Transverse colon (tissue), 4 donors: ENCODE measurements around the gene MSL3. TPM values are rescaled to one million over a fixed set of nuclear protein-coding genes. Genes with fewer than 3 reads are reported as not detected.

Experiments used
- DNase-seq: peaks from one replicate; pipeline ENCODE4 v3.0.0-alpha.2; 2019
- H3K27ac ChIP-seq, 4 donors: fragments of 200-600 bp; sonication (generic); 2 replicates each; pipeline ENCODE4 v1.5.1; 2016 to 2018; ENCODE audit warnings: inconsistent platforms in 4 of 4
- H3K27me3 ChIP-seq: fragments of 200-600 bp; sonication (generic); 2 replicates; pipeline ENCODE4 v1.5.1; 2017; ENCODE audit warnings: inconsistent platforms
- H3K36me3 ChIP-seq, 4 donors: fragments of 200-600 bp; sonication (generic); 2 replicates each; pipeline ENCODE4 v1.5.1; 2017 to 2019; ENCODE audit warnings: inconsistent platforms in 4 of 4
- H3K4me1 ChIP-seq, 4 donors: fragments of 200-600 bp; sonication (generic); 2 replicates each; pipeline ENCODE4 v1.5.1; 2017 to 2020; ENCODE audit warnings: inconsistent platforms in 4 of 4
- H3K4me3 ChIP-seq, 4 donors: fragments of 200-600 bp; sonication (generic); 1 replicate in 1 of 4; 2 replicates in 3 of 4; pipeline versions ENCODE4 v1.5.1 to v1.6.1; 2017 to 2019; ENCODE audit warnings: inconsistent platforms in 4 of 4
- H3K9me3 ChIP-seq, 2 donors: fragments of 200-600 bp; sonication (generic); 2 replicates each; pipeline ENCODE4 v1.5.1; 2017 to 2019; ENCODE audit warnings: inconsistent platforms in 2 of 2
- CTCF ChIP-seq, 5 experiments: fragments of 200-600 bp in 3 of 5; fragments of 450-650 bp in 2 of 5; sonication (generic) in 3 of 5; IDR thresholded peaks; 1 replicate in 2 of 5; 2 replicates in 3 of 5; pipeline ENCODE4 v1.5.1; 2016 to 2017; ENCODE audit warnings: antibody characterized with exemption in 5 of 5, inconsistent platforms in 3 of 5, mild to moderate bottlenecking in 2 of 5, moderate library complexity in 1 of 5
- EP300 ChIP-seq: sonication (generic); formaldehyde crosslinking; IDR thresholded peaks from one replicate; pipeline ENCODE4 v1.6.1; 2017; ENCODE audit warnings: antibody characterized with exemption, low read depth
- POLR2A ChIP-seq: fragments of 450-650 bp; IDR thresholded peaks from one replicate; pipeline ENCODE4 v1.6.1; 2016; ENCODE audit warnings: antibody characterized with exemption, mild to moderate bottlenecking, moderate library complexity
- POLR2AphosphoS5 ChIP-seq, 3 donors: sonication (generic); formaldehyde crosslinking; IDR thresholded peaks; one replicate each; pipeline ENCODE4 v1.6.1; 2016; ENCODE audit warnings: antibody characterized with exemption in 3 of 3
- WGBS, 2 donors: methylation state at CpG; one replicate each; pipeline ENCODE4 v1.1.5; 2018; ENCODE audit warnings: low coverage in 1 of 2; 5-methylcytosine and 5-hydroxymethylcytosine counted together
- in situ Hi-C, 4 donors: fragments of 200-750 bp; cut with MboI; loops; one replicate each; pipeline versions ENCODE4 v1.15.0 to v1.15.1; 2017; ENCODE audit warnings: low sequenced_read_pairs in 3 of 4, low pct_ligation_motif_present in 1 of 4, low pct_unique_long_range_greater_than_20kb in 1 of 4
- intact Hi-C: fragments of 100-400 bp; cut with DNase I; formaldehyde crosslinking; loops from one replicate; pipeline ENCODE4 v1.15.1; 2023; ENCODE audit warnings: low total_unique reads
- total RNA-seq, 4 donors: library from RNA; depleted of rRNA; stranded (reverse); fragments of >200 nt; gene quantifications; one replicate each; pipeline ENCODE4 v1.1.0, GENCODE V29; 2016

The MSL3 gene
- total RNA-seq, 4 donors from 2014 or later, result 11.9 to 37.8 (median 25.9) TPM

GRCh38 chrX:11766487-11766886, 8.4 kb downstream of the MSL3 start:
- in situ Hi-C loops, result loop anchor here (25.0 kb wide), 2 partner anchors 229 to 629 kb away; no protein-coding TSS in a partner anchor
- no peak overlapping the region for H3K27ac ChIP-seq
- no peak overlapping the region for H3K4me3 ChIP-seq
- H3K36me3 ChIP-seq, result peaks cover 0 to 6% (median 0%) of the 10 kb centered on the region in 4 donors
- intact Hi-C loops, result no loop called here
- 86% methylated on average over 9 of the region's 9 CpGs; no CpG with 5 or more reads in 1 of the 2 donors for WGBS, 2 donors
- TF ChIP-seq EP300 (no peak), CTCF (IDR thresholded peaks at IDR 0.05) (no peak), POLR2AphosphoS5 (IDR thresholded peaks at IDR 0.05) (no peak), POLR2A (no peak)
- no peak for DNase-seq
- H3K4me1 ChIP-seq, result no peaks in the 10 kb centered on the region
- no peaks in the 10 kb centered on the region for H3K9me3 ChIP-seq
- H3K27me3 ChIP-seq, result no peaks in the 10 kb centered on the region

DNA sequence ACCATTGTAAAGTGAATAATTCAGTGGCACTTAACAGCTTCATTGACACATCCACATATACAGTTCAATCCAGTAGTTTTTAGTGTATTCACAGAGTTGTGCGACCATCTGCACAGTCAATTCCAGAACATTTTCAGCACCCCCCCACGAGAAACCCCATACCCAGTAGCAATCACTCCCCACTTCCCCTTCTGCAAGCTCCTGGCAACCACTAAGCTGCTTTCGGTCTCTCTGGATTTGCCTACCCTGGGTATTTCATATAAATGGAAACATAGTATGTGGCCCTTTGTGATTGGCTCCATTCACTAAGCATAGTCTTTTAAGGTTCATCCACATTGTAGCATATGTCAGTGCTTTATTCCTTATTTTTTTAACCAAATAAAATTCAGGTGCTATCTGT, 10.0 kb downstream of the MSL3 start:
- Histone ChIP-seq H3K27ac (no peak overlapping the region), H3K9me3 (no peaks in the 10 kb centered on the region), H3K4me1 (no peaks in the 10 kb centered on the region), H3K36me3 (peaks cover 0 to 2% (median 0%) of the 10 kb centered on the region in 4 donors), H3K27me3 (no peaks in the 10 kb centered on the region), H3K4me3 (no peak overlapping the region)
- DNase-seq, result no peak
- intact Hi-C loops, result no loop called here
- WGBS, 2 donors, result 67% methylated on average over 3 of the region's 3 CpGs; no CpG with 5 or more reads in 1 of the 2 donors
- TF ChIP-seq CTCF (IDR thresholded peaks at IDR 0.05) (no peak), POLR2A (no peak), EP300 (no peak), POLR2AphosphoS5 (IDR thresholded peaks at IDR 0.05) (no peak)
- in situ Hi-C loops, result loop anchor here (25.0 kb wide), 2 partner anchors 231 to 631 kb away; no protein-coding TSS in a partner anchor

- no peaks in the 10 kb centered on the region for H3K36me3 ChIP-seq
- no peaks in the 10 kb centered on the region for H3K4me1 ChIP-seq
- TF ChIP-seq CTCF (IDR thresholded peaks at IDR 0.05), result peak; percentile 67 to 85 (median 71)
- TF ChIP-seq POLR2AphosphoS5 (IDR thresholded peaks at IDR 0.05), result no peak
- no peak for TF ChIP-seq POLR2A
- no peak for TF ChIP-seq EP300
- DNase-seq, result peak; percentile 28
- H3K27me3 ChIP-seq, result no peaks in the 10 kb centered on the region
- 7% methylated on average over 12 of the region's 12 CpGs; no CpG with 5 or more reads in 1 of the 2 donors for WGBS, 2 donors
- H3K9me3 ChIP-seq, result no peaks in the 10 kb centered on the region
- no peak overlapping the region for H3K4me3 ChIP-seq
- H3K27ac ChIP-seq, result no peak overlapping the region
- intact Hi-C loops (no loop called here), in situ Hi-C loops (loop anchor here (5.0 to 25.0 kb wide), 3 partner anchors 233 to 633 kb away; no protein-coding TSS in a partner anchor)
Observed at GRCh38 chrX:11770320-11770719, 12.3 kb downstream of the MSL3 start.

DNA sequence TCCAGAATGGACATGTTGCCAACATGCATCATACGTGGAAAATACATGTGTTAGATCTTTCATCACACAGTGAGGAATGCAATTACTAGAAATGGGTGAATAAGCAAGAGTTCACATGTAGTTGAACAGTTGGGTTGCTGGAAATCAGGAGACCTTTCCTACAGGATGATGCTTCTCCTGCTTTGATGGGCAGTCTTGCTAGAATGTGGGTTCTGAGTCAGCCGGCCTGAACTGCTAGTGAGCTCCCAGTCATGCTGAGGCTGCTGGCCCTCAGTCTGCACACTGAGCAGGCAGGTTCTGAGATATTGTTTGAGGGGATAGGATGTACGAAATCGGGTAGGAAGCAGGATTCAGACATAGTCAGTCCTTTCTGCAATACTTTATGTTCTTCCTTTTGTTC, 20.2 kb downstream of the MSL3 start:
- Histone ChIP-seq H3K27ac (no peak overlapping the region), H3K36me3 (no peaks in the 10 kb centered on the region), H3K9me3 (no peaks in the 10 kb centered on the region), H3K27me3 (no peaks in the 10 kb centered on the region), H3K4me1 (no peaks in the 10 kb centered on the region), H3K4me3 (no peak overlapping the region)
- in situ Hi-C loops, result no loop called here
- intact Hi-C loops, result no loop called here
- WGBS, 2 donors, result 67 to 69% methylated on average over 2 to 4 of the region's 4 CpGs
- no peak for TF ChIP-seq POLR2AphosphoS5 (IDR thresholded peaks at IDR 0.05)
- no peak for TF ChIP-seq CTCF (IDR thresholded peaks at IDR 0.05)
- no peak for TF ChIP-seq POLR2A
- no peak for TF ChIP-seq EP300
- no peak for DNase-seq
